COLO668 (cell line): ENCODE data around the gene BIRC6.
"Not testable (repeated sequence)": the region's sequence is repeated elsewhere in the genome, so short reads cannot be mapped to it uniquely, and the experiment has no call there.

ENCODE experiments used
- DNase-seq: peaks from one replicate; lab custom pipeline; 2025; ENCODE audit not compliant: unreplicated experiment; lab: John Stamatoyannopoulos, UW

BIRC6 gene

GRCh38 chr2:32450851-32451250, 94.0 kb downstream of the BIRC6 start:
- no peak for DNase-seq

GRCh38 chr2:32452338-32453064, 95.7 kb downstream of the BIRC6 start:
- no peak for DNase-seq

GRCh38 chr2:32453242-32454062, 96.6 kb downstream of the BIRC6 start:
- DNase-seq, result no peak

GRCh38 chr2:32455816-32456215, 99.0 kb downstream of the BIRC6 start:
- DNase-seq, result no peak

- DNase-seq, result no peak
Measured at GRCh38 chr2:32456808-32457207, 100.0 kb downstream of the BIRC6 start.

GRCh38 chr2:32457814-32458213, 101.0 kb downstream of the BIRC6 start:
- no peak for DNase-seq

- not testable (repeated sequence) for DNase-seq
Measured at GRCh38 chr2:32460861-32461260, 104.0 kb downstream of the BIRC6 start.

- no peak for DNase-seq
Measured at GRCh38 chr2:32463110-32463509, 106.3 kb downstream of the BIRC6 start.

GRCh38 chr2:32464431-32464830, 107.6 kb downstream of the BIRC6 start:
- DNase-seq, result no peak

GRCh38 chr2:32472605-32473004, 115.8 kb downstream of the BIRC6 start:
- no peak for DNase-seq

GRCh38 chr2:32474381-32474780, 117.6 kb downstream of the BIRC6 start:
- no peak for DNase-seq

GRCh38 chr2:32478889-32479620, 122.2 kb downstream of the BIRC6 start:
- no peak for DNase-seq

GRCh38 chr2:32479993-32480392, 123.2 kb downstream of the BIRC6 start:
- no peak for DNase-seq

- no peak for DNase-seq
Measured at GRCh38 chr2:32482471-32482870, 125.6 kb downstream of the BIRC6 start.

- DNase-seq, result no peak
Measured at GRCh38 chr2:32484937-32485336, 128.1 kb downstream of the BIRC6 start.

GRCh38 chr2:32485399-32485798, 128.6 kb downstream of the BIRC6 start:
- no peak for DNase-seq

GRCh38 chr2:32489061-32489460, 132.2 kb downstream of the BIRC6 start:
- DNase-seq, result no peak

GRCh38 chr2:32491346-32491745, 134.5 kb downstream of the BIRC6 start:
- DNase-seq, result no peak

GRCh38 chr2:32495139-32495538, 138.3 kb downstream of the BIRC6 start:
- DNase-seq, result no peak

- DNase-seq, result no peak
Measured at GRCh38 chr2:32496662-32497061, 139.8 kb downstream of the BIRC6 start.

GRCh38 chr2:32498306-32498705, 141.5 kb downstream of the BIRC6 start:
- no peak for DNase-seq

- no peak for DNase-seq
Measured at GRCh38 chr2:32502941-32503340, 146.1 kb downstream of the BIRC6 start.
